HK-2 (cell line): ENCODE results near the gene NFIB.

Source experiments
- DNase-seq: peaks from one replicate; pipeline ENCODE4 v3.0.0-alpha.2; 2018; ENCODE audit not compliant: unreplicated experiment

Gene NFIB

DNA sequence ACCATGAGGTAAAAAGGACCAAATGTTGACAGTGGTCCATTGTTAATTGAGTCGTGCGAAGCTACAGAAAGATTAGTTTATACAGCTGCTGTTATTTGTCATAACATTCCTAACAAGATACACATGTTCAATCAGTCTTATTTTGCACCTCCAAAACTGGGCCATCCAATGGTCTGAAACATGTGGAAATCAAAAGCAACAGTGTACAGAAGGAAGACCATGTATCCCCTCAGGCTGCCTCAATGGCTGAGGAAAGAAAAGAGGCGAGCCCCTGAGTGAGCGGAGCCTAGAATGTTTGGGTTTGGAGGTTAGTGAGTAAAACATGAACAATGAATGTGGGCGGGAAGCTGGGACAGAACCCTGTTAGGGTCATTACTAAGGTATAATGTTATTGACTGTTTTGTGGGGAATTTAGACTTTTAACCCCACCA lies 35.6 kb downstream of the NFIB start:
- DNase-seq: no peak

DNA sequence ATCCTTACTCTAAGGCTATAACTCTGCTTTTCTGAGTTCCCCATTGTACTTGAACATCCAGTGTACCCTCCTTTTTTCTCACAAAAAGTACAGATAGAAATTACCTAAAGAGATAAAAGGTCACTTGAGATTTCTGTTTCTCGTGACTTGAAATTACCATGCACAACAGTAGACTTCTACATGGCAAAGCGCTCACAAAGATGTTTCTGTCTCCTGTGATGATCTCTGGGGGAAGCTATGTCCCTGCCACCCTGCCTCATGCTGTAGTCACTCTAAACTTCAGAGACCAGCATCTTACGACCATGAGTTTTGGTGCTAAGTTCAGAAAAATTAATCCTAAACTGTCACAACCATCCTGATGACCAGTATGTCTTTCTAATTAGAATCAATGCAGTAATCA lies 36.2 kb downstream of the NFIB start:
- no peak for DNase-seq

GRCh38 chr9:14277244-14277643 lies 36.7 kb downstream of the NFIB start:
- DNase-seq: no peak

GRCh38 chr9:14275331-14275730 lies 38.6 kb downstream of the NFIB start:
- DNase-seq: no peak

GRCh38 chr9:14273696-14274121 lies 40.2 kb downstream of the NFIB start:
- no peak for DNase-seq

- DNase-seq: no peak
Observed at GRCh38 chr9:14272927-14273528, 40.9 kb downstream of the NFIB start.

DNA sequence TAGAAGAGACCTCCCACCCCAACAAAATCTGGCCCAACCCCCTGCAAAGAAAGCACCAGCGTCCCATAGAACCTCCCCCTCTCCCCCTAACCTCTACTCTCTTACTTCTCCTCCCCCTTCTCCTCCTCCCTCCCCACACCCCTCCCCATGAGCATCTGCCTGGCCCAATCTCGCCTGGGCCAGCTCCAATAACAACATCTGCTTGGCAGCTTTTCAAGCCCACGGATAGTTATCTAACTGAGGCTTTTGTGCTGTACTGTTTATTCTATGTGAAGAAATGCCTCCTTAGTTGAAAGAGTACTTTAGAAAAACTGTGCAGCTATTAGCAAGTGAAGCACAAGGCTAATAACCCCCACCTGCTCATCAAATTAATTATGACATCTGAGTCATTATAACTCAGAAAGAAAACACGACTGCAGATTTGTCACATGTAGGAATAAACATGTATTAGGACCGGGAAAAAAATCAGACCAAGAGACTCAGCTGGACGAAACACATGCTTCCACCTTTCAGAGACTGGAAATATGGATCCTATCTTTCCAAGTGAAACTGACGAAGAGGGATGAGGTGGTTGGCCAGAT lies 42.8 kb downstream of the NFIB start:
- no peak for DNase-seq

GRCh38 chr9:14270358-14271092 lies 43.4 kb downstream of the NFIB start:
- DNase-seq: no peak

DNA sequence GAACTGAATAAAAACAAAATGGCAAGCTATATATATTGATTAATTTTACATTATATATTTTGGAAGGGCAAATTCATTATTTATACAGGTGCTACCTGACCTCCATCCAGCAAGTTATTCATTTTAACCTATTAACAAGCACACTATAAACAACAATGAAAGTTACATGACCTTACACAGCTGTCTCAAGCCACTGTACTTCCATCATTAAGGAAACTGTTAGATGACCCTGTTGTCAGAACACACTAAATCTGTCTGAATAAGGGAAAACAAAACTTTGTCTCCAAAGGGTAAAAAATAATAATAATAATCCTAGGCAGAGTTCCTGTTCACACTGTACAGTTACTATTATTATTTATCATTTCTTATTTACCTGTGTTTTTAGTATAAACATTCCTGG lies 44.0 kb downstream of the NFIB start:
- no peak for DNase-seq

- DNase-seq: no peak
Observed at GRCh38 chr9:14263707-14264483, 50.0 kb downstream of the NFIB start.

- no peak for DNase-seq
Observed at GRCh38 chr9:14262827-14263226, 51.1 kb downstream of the NFIB start.

DNA sequence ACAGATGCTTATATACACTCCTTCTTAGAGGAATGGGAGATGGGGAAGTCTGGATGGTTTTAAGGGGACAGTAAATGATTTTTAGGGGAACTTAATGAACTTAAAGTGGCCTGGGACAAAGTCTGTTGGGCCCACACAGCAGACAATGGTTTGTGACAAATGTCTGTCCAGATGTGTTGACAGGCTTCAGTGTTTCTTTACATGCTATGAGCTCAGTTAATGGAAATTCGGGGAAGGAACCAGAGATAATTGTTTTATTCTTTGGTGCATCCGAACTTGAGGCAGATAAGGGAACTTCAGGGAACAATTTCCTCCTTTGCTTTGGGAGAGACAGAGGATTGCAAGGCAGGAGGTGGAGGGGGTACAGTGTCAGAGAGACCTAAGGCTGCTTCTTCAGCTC lies 52.3 kb downstream of the NFIB start:
- DNase-seq: no peak

DNA sequence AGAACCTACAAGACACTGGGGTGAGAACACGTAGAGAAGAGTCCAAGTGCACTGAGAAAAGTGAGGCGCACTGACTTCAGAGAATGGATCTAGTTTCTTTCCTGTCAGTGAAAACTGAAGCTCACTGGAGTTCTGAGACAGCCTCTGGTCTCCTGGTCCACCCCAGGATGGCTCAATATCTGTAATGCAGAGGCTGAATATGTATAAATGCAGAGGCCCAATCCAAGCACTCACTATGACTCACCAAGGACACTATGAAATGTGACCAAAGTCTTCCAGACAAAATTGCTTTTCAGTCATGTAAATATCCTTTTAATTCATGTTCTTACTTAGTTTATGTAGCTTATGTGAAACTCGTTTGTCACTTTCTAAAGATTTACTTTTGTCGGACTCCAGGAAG lies 53.8 kb downstream of the NFIB start:
- DNase-seq: no peak

DNA sequence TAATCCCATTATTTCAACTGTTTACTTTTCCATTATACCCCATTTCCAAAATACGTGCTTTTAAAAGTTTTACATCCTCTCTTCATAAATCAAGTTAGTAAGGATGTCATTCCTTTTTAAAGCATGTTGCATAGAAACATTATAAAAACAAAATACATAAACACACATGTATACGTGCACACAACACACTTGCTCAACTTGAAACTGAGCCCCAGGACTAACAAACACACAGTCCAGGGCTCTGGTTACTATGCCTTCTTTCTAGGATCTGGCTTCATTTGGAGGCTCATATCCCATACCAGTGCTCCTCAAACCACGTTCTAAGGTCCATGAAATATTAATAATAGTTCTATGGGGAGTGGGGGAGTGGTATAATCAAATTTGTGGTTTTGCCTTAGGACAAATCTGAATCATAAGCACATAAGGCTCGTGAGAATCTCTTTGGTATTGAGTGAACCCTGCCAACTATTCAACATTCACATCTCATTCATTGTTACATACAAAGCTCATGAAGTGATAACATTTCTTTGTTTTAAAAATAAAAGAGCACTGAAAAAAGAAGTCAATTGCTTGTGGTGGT lies 55.2 kb downstream of the NFIB start:
- no peak for DNase-seq

- DNase-seq: no peak
Observed at GRCh38 chr9:14258156-14258555, 55.8 kb downstream of the NFIB start.

DNA sequence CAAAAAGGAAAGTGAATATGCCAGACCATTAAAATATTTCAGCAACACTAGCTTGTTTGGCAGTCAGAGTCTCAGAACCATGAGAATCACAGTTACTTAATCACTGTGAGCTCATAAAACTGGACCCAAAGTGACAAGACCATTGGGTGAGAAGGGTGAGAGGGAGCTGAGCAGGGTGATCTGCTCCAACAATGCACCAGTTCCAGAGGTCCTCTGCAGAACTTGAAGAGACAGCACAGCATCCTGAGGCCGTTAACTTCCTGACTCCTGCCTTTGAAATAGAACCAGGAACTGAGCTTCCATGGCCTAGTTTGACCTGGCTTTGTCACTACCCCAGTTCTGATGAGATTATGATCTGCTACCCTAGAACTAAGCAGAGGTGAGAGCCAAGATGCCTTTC lies 57.4 kb downstream of the NFIB start:
- no peak for DNase-seq

DNA sequence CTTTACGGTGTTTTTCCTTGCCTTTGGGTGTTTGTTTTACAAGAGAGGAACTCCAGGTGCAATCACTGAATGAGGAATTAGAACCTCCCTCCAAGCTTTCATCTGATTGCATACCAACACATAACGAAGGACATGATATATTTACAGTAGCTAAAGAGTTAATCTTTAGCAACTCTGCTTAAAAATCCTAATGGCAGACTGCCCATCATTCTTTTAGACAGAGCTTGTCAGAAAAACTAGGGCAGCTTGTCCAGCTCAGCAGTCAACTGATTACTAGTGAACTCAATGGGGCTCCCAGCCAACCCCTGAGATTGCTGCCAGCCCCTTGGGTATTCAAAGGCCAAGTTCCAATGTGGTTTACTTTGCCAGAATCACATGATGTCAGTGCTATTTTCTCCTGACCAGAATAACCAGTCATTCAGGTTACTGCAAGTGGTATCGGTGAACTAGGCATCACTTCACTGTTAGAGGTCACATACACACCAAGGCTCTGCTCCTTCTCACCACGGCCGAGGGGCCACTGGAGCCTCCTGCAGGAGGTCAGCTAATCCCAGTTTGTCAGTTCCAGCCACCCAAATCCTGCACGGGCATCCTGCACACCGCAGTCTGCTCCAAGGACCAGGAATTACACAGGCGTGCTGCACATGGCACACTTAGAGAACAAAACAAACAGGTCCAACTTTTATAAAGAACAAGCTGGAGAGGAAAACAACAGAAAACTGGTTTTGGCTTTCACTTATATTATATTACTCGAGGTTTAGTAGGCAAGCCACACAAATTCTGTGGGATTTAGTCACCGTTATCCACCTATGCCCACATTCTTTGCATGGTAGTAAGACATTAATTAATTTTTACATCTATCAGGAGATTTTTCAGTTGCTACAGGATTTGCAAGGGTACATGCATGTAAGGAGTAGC lies 62.5 kb downstream of the NFIB start:
- peak; percentile 58 for DNase-seq

- no peak for DNase-seq
Observed at GRCh38 chr9:14250794-14251153, 63.2 kb downstream of the NFIB start.

GRCh38 chr9:14249527-14249926 lies 64.4 kb downstream of the NFIB start:
- no peak for DNase-seq

GRCh38 chr9:14248149-14248548 lies 65.8 kb downstream of the NFIB start:
- no peak for DNase-seq

DNA sequence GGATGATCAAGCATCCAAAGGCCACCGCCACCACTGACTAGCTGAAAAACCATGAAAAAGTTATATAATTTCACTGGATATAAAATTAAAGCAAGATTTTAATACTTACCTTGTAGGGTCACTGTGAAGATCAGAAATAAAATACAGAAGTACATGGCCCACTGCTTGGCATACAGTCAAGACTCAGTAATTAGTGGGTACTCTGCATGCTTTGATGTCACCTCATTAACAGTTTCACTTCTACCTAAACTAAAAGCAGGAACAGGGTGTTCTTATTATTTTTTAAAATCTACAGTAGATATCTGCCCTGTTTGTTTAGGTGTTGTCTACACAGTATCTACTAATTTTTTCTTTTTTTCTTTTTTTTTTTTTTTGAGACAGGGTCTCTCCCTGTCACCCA lies 66.4 kb downstream of the NFIB start:
- DNase-seq: no peak
